ENCODE measurements around the gene RBM28. TPM values are rescaled to one million over a fixed set of nuclear protein-coding genes. Genes with fewer than 3 reads are reported as not detected.

The RBM28 gene
- total and polyA plus RNA-seq, 8 donors = 10.9 to 31.8 (median 16.9) TPM

DNA sequence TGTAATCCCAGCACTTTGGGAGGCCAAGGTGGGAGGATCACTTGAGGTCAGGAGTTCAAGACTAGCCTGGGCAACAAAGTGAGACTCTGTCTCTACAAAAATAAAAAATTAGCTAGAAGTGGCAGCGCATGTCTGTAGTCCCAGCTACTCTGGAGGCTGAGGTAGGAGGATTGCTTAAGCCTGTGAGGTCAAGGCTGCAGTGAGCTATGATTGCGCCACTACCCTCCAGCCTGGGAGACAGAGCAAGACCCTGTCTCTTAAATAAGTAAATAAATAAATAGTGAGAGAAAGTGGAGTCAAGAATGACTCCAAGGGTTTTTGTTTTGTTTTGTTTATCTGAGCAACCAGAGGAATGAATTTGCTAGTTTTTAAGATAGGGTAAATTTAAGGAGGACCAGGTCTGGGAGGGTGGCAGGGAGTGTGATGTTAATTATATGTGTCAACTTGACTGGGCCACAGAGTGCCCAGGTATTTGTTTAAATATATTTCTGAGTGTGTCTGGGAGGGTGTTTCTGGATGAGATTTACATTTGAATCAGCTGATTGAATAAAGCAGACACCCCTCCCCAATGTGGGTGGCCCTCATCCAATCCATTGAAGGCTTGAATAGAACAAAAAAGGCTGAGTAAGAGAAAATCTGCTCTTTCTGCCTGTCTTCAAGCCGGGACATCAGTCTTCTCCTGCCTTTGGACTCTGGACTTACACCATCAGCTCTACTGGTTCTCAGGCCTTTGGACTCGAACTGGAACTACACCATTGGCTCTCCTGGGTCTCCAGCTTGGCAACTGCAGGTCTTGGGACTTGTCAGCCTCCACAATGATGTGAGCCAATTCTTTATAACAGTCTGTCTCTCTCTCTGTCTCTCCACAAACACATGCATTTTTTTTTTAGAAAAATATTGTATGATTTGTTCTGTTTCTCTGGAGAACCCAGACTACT, 42.5 kb upstream of the RBM28 start:
- TF ChIP-seq, protein P1, sequence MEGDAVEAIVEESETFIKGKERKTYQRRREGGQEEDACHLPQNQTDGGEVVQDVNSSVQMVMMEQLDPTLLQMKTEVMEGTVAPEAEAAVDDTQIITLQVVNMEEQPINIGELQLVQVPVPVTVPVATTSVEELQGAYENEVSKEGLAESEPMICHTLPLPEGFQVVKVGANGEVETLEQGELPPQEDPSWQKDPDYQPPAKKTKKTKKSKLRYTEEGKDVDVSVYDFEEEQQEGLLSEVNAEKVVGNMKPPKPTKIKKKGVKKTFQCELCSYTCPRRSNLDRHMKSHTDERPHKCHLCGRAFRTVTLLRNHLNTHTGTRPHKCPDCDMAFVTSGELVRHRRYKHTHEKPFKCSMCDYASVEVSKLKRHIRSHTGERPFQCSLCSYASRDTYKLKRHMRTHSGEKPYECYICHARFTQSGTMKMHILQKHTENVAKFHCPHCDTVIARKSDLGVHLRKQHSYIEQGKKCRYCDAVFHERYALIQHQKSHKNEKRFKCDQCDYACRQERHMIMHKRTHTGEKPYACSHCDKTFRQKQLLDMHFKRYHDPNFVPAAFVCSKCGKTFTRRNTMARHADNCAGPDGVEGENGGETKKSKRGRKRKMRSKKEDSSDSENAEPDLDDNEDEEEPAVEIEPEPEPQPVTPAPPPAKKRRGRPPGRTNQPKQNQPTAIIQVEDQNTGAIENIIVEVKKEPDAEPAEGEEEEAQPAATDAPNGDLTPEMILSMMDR (IDR thresholded peaks at IDR 0.05) = no peak
- intact Hi-C loops (cut with DNase I) = loop anchor here in 1 of 3 donors (5.0 kb wide), 1 partner anchor 39 kb away; no protein-coding TSS in a partner anchor
- FAIRE-seq = no peak

DNA sequence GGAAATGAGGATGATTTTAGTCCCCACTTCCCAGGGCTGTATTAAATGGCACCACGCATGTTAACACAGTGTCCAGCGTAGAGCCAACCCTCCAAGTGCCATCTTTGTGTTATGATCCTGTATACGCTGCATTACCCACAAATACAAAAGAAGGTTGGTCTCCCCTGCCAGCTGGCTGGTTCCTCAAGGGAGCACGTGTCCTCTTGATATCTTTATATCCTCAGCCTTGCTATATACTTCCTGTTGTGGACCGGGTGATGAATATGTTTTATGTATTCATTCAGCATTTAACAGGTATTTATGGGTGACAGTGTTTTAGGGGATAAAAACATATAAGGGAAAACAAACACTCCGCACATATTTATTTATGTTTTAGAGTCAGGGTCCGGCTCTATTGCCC, 41.0 kb upstream of the RBM28 start:
- TF ChIP-seq, protein P1 (IDR thresholded peaks at IDR 0.05) = no peak
- DNase-seq (no peak), ATAC-seq (no peak), FAIRE-seq (no peak)
- no peak overlapping the region for H3K4me3 ChIP-seq
- intact Hi-C loops (cut with DNase I) = loop anchor here in 2 of 3 donors (5.0 kb wide), 1 partner anchor 37 kb away; no protein-coding TSS in a partner anchor
- H3K4me1 ChIP-seq = no peaks in the 10 kb centered on the region
- no peak overlapping the region for H3K27ac ChIP-seq
- WGBS, 2 donors = 75 to 76% methylated on average over 7 of the region's 7 CpGs
- H3K9me3 ChIP-seq = no peaks in the 10 kb centered on the region
- no peaks in the 10 kb centered on the region for H3K36me3 ChIP-seq
- no peaks in the 10 kb centered on the region for H3K27me3 ChIP-seq

More for the DNA sequence above, 42.5 kb upstream of the RBM28 start:
- H3K4me1 ChIP-seq = no peaks in the 10 kb centered on the region
- no peaks in the 10 kb centered on the region for H3K36me3 ChIP-seq
- no peak overlapping the region for H3K27ac ChIP-seq
- ATAC-seq = no peak
- 86 to 88% methylated on average over 4 of the region's 4 CpGs for WGBS, 2 donors
- H3K27me3 ChIP-seq = no peaks in the 10 kb centered on the region
- no peak for DNase-seq
- H3K4me3 ChIP-seq = no peak overlapping the region
- no peaks in the 10 kb centered on the region for H3K9me3 ChIP-seq

DNA sequence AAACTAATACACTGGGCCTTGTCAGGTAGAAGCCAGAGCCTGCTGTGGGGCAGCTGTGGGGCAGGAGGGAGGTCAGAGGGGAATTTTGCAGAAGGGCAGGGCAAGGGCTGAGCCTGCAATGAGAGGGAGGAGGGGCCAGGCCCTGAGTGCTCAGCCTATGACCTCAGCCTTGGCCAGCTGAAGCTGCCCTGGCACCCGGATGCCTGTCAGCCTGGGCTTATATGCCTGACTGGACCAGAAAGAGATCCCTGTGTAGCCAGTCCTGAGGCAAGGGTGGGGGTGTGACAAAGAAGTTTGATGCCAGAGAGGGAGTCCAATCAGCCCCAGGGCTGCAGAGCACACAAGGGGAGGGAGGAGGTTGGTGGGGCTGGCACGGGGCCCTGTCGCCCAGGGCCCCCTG, 40.1 kb upstream of the RBM28 start:
- Histone ChIP-seq H3K36me3 (no peaks in the 10 kb centered on the region), H3K9me3 (no peaks in the 10 kb centered on the region), H3K27me3 (no peaks in the 10 kb centered on the region), H3K4me1 (no peaks in the 10 kb centered on the region), H3K27ac (no peak overlapping the region), H3K4me3 (no peak overlapping the region)
- WGBS, 2 donors = 69 to 86% methylated on average over 1 to 3 of the region's 3 CpGs
- ATAC-seq (peak in 1 of 4 donors; percentile 21), FAIRE-seq (no peak), DNase-seq (peak in 1 of 6 donors; percentile 28)
- intact Hi-C loops (cut with DNase I) = loop anchor here in 1 of 3 donors (5.0 kb wide), 1 partner anchor 36 kb away; no protein-coding TSS in a partner anchor
- TF ChIP-seq, protein P1 (IDR thresholded peaks at IDR 0.05) = no peak

DNA sequence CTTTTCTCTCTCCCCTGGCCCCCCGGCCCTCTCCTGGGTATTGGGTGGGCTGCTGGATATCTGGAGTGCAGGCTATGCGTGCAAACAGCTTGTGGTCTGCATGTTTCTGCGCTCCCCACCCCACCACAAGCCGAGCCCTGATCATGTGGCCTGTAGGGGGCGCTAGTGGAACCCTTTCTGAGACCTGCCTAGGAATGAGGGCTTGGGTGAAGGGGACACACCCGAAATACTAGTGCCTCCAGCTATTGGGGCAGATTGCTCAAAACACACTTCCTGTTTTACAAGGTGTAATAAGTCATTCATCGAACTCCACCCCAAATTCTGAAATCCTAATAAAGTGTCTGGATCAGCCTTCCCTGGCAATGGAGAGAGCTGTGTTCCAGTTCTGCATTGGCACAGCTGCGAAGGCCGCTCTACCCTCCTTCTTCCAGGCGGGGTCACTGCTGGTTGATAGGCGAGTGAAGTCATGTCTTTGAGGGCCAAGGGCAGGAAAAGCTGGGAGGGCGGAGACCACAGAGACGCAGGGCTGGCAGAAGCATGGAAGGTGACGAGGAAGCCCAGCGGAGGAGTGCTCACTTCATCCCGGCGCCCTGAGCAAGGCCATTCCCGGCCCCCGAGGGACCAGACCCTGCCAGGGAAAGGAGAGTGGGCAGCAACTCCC, 37.6 kb upstream of the RBM28 start:
- DNase-seq (peak in 1 of 6 donors; percentile 24), FAIRE-seq (no peak), ATAC-seq (peak in 1 of 4 donors; percentile 44)
- TF ChIP-seq, protein P1 (IDR thresholded peaks at IDR 0.05) = peak in 1 of 4 donors; percentile 24
- no peaks in the 10 kb centered on the region for H3K27me3 ChIP-seq
- H3K9me3 ChIP-seq = no peaks in the 10 kb centered on the region
- H3K4me1 ChIP-seq = no peaks in the 10 kb centered on the region
- H3K36me3 ChIP-seq = no peaks in the 10 kb centered on the region
- H3K27ac ChIP-seq = no peak overlapping the region
- intact Hi-C loops (cut with DNase I) = loop anchor here in 1 of 3 donors (5.0 kb wide), 1 partner anchor 34 kb away; no protein-coding TSS in a partner anchor
- no peak overlapping the region for H3K4me3 ChIP-seq
- WGBS, 2 donors = 61 to 62% methylated on average over 19 of the region's 19 CpGs

All from pancreas (tissue), 10 donors.